Measurements from ENCODE around the gene LPP. TPM values are rescaled to one million over a fixed set of nuclear protein-coding genes. Genes with fewer than 3 reads are reported as not detected.

LPP gene
- total RNA-seq, 1 experiment from 2014 or later: 120 TPM

DNA sequence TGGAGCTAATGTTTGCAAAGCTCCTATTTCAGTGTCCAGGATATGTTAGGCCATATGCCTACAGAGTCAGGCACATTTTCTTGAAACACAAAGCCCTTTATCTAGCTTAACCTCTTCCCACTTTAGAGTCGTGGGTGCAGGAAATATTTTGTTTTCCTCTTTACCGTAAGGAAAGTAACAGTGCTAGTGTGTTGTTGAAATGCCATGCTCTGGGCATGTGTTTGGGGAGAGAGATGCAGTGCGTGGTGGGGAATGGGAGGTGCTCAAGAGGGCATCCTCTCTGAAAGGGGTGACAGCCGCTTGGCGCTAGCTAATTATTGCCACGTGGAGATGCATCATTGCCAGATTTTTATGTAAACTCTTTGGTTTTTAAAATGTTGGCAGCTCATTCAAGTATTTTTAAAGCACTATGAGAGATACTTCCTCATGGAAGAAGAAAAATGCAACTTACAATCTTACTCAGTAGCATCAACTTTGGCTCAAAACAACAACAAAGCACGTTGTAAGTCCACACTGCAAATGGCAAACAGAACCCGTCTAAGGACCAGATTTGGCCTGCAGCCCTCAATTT is 152.6 kb downstream of the LPP start:
- no peaks in the 10 kb centered on the region for H3K27me3 Mint-ChIP-seq (ENCODE audit: insufficient read depth, unreplicated experiment)
- H3K36me3 ChIP-seq (ENCODE audit: control insufficient read depth, insufficient read depth, low read length): no peaks in the 10 kb centered on the region
- peaks cover 18% of the 10 kb centered on the region for H3K36me3 Mint-ChIP-seq (ENCODE audit: insufficient read depth, unreplicated experiment)
- no peak overlapping the region for H3K27ac Mint-ChIP-seq (ENCODE audit: unreplicated experiment)
- CTCF ChIA-PET: no interaction called here
- POLR2A ChIA-PET: no interaction called here
- intact Hi-C loops (cut with micrococcal nuclease; ENCODE audit: unreplicated experiment): loop anchor here (10.0 kb wide), 1 partner anchor 528 kb away; no protein-coding TSS in a partner anchor
- TF ChIP-seq, protein P1, sequence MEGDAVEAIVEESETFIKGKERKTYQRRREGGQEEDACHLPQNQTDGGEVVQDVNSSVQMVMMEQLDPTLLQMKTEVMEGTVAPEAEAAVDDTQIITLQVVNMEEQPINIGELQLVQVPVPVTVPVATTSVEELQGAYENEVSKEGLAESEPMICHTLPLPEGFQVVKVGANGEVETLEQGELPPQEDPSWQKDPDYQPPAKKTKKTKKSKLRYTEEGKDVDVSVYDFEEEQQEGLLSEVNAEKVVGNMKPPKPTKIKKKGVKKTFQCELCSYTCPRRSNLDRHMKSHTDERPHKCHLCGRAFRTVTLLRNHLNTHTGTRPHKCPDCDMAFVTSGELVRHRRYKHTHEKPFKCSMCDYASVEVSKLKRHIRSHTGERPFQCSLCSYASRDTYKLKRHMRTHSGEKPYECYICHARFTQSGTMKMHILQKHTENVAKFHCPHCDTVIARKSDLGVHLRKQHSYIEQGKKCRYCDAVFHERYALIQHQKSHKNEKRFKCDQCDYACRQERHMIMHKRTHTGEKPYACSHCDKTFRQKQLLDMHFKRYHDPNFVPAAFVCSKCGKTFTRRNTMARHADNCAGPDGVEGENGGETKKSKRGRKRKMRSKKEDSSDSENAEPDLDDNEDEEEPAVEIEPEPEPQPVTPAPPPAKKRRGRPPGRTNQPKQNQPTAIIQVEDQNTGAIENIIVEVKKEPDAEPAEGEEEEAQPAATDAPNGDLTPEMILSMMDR (IDR thresholded peaks at IDR 0.05; ENCODE audit: insufficient read depth in 1 of 2, low read depth in 1 of 2, low read length in 1 of 2, severe bottlenecking in 1 of 2, unreplicated experiment in 1 of 2): no peak
- H3K4me1 ChIP-seq: peaks cover 4% of the 10 kb centered on the region; the same call in 1 of the 2 replicates
- DNase-seq: no peak
- no TSS peak for BruUV-seq (replicated peaks)
- H3K9me3 ChIP-seq: no peaks in the 10 kb centered on the region
- H3K4me1 Mint-ChIP-seq (ENCODE audit: low read depth, unreplicated experiment): peaks cover 21% of the 10 kb centered on the region
- H3K4me3 ChIP-seq (ENCODE audit: low read depth, low read length): no peak overlapping the region
- no peak overlapping the region for H3K4me3 Mint-ChIP-seq (ENCODE audit: unreplicated experiment)
- H3K27me3 ChIP-seq (replicated peaks; ENCODE audit: control insufficient read depth, insufficient read depth, low read length): no peaks in the 10 kb centered on the region
- no peaks in the 10 kb centered on the region for H3K9me3 Mint-ChIP-seq (ENCODE audit: unreplicated experiment)

DNA sequence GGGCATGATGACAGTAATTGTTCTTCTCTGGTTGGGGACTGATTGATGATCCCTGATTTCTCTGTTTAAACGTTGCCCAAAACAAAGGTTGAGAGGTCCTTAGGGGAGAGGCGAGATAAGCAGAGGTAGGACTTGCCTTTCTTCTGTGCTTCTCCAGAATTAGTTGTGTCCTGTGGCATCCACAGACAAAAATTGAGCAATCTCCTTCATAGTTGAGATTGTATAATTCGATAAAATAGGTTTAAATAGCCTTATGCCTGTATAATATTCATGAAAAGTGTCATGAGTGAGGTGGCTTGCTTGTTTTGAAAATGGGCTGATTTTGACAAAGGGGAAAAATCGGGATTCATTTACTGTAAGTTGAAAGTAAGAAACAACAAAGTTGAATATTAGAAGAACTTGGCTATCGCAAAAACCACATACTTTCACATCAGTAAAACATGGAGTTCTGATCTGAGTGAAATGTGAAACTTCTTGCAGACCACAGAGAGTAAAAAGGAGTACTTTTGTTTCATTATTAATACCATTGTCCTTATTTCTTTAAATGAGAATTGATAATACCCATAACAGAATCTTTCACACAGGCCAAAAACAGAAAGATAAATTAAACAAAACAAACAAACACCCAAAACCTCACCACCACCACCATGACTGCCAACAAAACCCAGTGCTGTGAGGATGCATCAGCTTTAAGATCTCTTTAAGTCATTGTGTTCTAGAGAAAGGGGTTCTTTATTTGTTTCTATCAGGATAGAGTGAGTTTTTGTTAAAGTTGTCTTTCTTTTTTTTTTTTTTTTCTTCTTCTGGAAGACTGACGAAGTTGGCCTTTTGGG is 155.7 kb downstream of the LPP start:
- no peaks in the 10 kb centered on the region for H3K9me3 Mint-ChIP-seq (ENCODE audit: unreplicated experiment)
- H3K27me3 Mint-ChIP-seq (ENCODE audit: insufficient read depth, unreplicated experiment): no peaks in the 10 kb centered on the region
- no peaks in the 10 kb centered on the region for H3K36me3 ChIP-seq (ENCODE audit: control insufficient read depth, insufficient read depth, low read length)
- POLR2A ChIA-PET: no interaction called here
- H3K9me3 ChIP-seq: no peaks in the 10 kb centered on the region
- H3K36me3 Mint-ChIP-seq (ENCODE audit: insufficient read depth, unreplicated experiment): peaks cover 14% of the 10 kb centered on the region
- intact Hi-C loops (cut with micrococcal nuclease; ENCODE audit: unreplicated experiment): loop anchor here (10.0 kb wide), 1 partner anchor 525 kb away; no protein-coding TSS in a partner anchor
- BruUV-seq (replicated peaks): no TSS peak
- TF ChIP-seq, protein P1 (IDR thresholded peaks at IDR 0.05; ENCODE audit: insufficient read depth in 1 of 2, low read depth in 1 of 2, low read length in 1 of 2, severe bottlenecking in 1 of 2, unreplicated experiment in 1 of 2): no peak
- H3K27ac Mint-ChIP-seq (ENCODE audit: unreplicated experiment): peak overlapping the region; percentile 53
- no peak for DNase-seq
- no peaks in the 10 kb centered on the region for H3K27me3 ChIP-seq (replicated peaks; ENCODE audit: control insufficient read depth, insufficient read depth, low read length)
- peaks cover 4% of the 10 kb centered on the region; the same call in 1 of the 2 replicates for H3K4me1 ChIP-seq
- peaks cover 13% of the 10 kb centered on the region for H3K4me1 Mint-ChIP-seq (ENCODE audit: low read depth, unreplicated experiment)
- CTCF ChIA-PET: interaction anchor here (0.7 kb wide), 1 partner anchor 188 kb away, joined by 5 read pairs; no protein-coding TSS in a partner anchor
- H3K4me3 Mint-ChIP-seq (ENCODE audit: unreplicated experiment): no peak overlapping the region
- H3K4me3 ChIP-seq (ENCODE audit: low read depth, low read length): no peak overlapping the region

DNA sequence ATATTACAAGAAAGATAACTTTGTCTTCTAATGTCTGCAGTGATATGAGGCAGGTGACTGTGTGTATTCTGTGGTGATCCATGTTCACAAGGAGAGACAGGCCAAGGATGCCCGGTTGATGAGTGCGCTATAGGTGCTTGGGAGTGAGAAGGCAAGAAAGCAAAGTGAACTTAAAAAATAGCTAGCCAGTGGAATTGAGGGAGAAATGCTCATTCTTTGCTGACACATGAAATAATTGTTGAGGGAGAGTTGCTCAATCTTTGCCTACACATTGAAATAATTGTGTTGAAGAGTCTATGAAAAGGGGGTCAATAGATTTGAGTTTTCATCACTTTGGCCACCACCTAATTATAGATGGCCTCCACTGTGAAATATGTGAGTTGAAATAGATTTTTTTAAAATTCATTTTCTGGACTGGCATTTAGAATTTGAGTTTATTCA is 156.3 kb downstream of the LPP start:
- TSS peak; percentile 14 for BruUV-seq (replicated peaks)
- TF ChIP-seq, protein P1 (IDR thresholded peaks at IDR 0.05; ENCODE audit: insufficient read depth in 1 of 2, low read depth in 1 of 2, low read length in 1 of 2, severe bottlenecking in 1 of 2, unreplicated experiment in 1 of 2): no peak
- no peak overlapping the region for H3K4me3 Mint-ChIP-seq (ENCODE audit: unreplicated experiment)
- Histone ChIP-seq H3K27me3 (replicated peaks; ENCODE audit: control insufficient read depth, insufficient read depth, low read length) (no peaks in the 10 kb centered on the region), H3K4me1 (peaks cover 4% of the 10 kb centered on the region; the same call in 1 of the 2 replicates), H3K9me3 (no peaks in the 10 kb centered on the region), H3K36me3 (ENCODE audit: control insufficient read depth, insufficient read depth, low read length) (no peaks in the 10 kb centered on the region), H3K4me3 (ENCODE audit: low read depth, low read length) (no peak overlapping the region)
- DNase-seq: no peak
- POLR2A ChIA-PET: no interaction called here
- H3K36me3 Mint-ChIP-seq (ENCODE audit: insufficient read depth, unreplicated experiment): peaks cover 14% of the 10 kb centered on the region
- H3K9me3 Mint-ChIP-seq (ENCODE audit: unreplicated experiment): no peaks in the 10 kb centered on the region
- H3K4me1 Mint-ChIP-seq (ENCODE audit: low read depth, unreplicated experiment): peaks cover 13% of the 10 kb centered on the region
- CTCF ChIA-PET: interaction anchor here (0.7 kb wide), 1 partner anchor 189 kb away, joined by 5 read pairs; no protein-coding TSS in a partner anchor
- H3K27ac Mint-ChIP-seq (ENCODE audit: unreplicated experiment): no peak overlapping the region
- no peaks in the 10 kb centered on the region for H3K27me3 Mint-ChIP-seq (ENCODE audit: insufficient read depth, unreplicated experiment)
- intact Hi-C loops (cut with micrococcal nuclease; ENCODE audit: unreplicated experiment): no loop called here

All from Caco-2 (cell line).